Measurements from ENCODE around the gene COPE.
A peak's percentile ranks its signal among the peaks of the same experiment; 100 is the strongest.

The COPE gene

GRCh38 chr19:18894254-18895037 is 24.7 kb downstream of the COPE start:
- peak; percentile 90 for DNase-seq

- DNase-seq = peak; percentile 56
These were observed 25.5 kb downstream of the COPE start for GRCh38 chr19:18893587-18894253.

GRCh38 chr19:18889949-18890745 is 29.0 kb downstream of the COPE start:
- DNase-seq = no peak

GRCh38 chr19:18886972-18887371 is 32.2 kb downstream of the COPE start:
- DNase-seq = no peak

GRCh38 chr19:18883526-18884304 is 35.5 kb downstream of the COPE start:
- DNase-seq = no peak

GRCh38 chr19:18881491-18881890 is 37.7 kb downstream of the COPE start:
- no peak for DNase-seq

- DNase-seq = no peak
These were observed 39.4 kb downstream of the COPE start for GRCh38 chr19:18879579-18880373.

GRCh38 chr19:18878858-18879578 is 40.2 kb downstream of the COPE start:
- no peak for DNase-seq

- no peak for DNase-seq
These were observed 41.0 kb downstream of the COPE start for GRCh38 chr19:18878058-18878797.

- no peak for DNase-seq
These were observed 42.3 kb downstream of the COPE start for GRCh38 chr19:18876865-18877264.

- DNase-seq = no peak
These were observed 43.5 kb downstream of the COPE start for GRCh38 chr19:18875726-18876125.

- DNase-seq = no peak
These were observed 47.6 kb downstream of the COPE start for GRCh38 chr19:18871543-18871942.

- DNase-seq = no peak
These were observed 48.5 kb downstream of the COPE start for GRCh38 chr19:18870531-18871172.

- DNase-seq = no peak
These were observed 49.2 kb downstream of the COPE start for GRCh38 chr19:18869781-18870530.

- DNase-seq = no peak
These were observed 50.1 kb downstream of the COPE start for GRCh38 chr19:18869023-18869618.

- DNase-seq = no peak
These were observed 50.7 kb downstream of the COPE start for GRCh38 chr19:18868380-18869022.

GRCh38 chr19:18867751-18868150 is 51.4 kb downstream of the COPE start:
- DNase-seq = no peak

- DNase-seq = no peak
These were observed 52.0 kb downstream of the COPE start for GRCh38 chr19:18867199-18867598.

All from femur (tissue), 1 donor.